Endodermal cell (in vitro differentiated cells): ENCODE measurements around the gene FLCN. TPM values are rescaled to one million over a fixed set of nuclear protein-coding genes. Genes with fewer than 3 reads are reported as not detected.

ENCODE experiments used
- DNase-seq: peaks from one replicate; pipeline ENCODE4 v3.0.0-alpha.2; 2017
- H3K27ac ChIP-seq: 2 replicates; pipeline ENCODE4 v1.5.1; 2013; ENCODE audit warnings: mild to moderate bottlenecking, low read depth, low read length, moderate library complexity
- H3K27me3 ChIP-seq: 2 replicates; pipeline ENCODE4 v1.6.1; 2013; ENCODE audit warnings: mild to moderate bottlenecking, low read length, moderate library complexity; ENCODE audit not compliant: insufficient read depth, control insufficient read depth, poor library complexity, severe bottlenecking
- H3K36me3 ChIP-seq: 2 replicates; pipeline ENCODE4 v1.7.0; 2013; ENCODE audit warnings: mild to moderate bottlenecking, low read length, moderate library complexity; ENCODE audit not compliant: control insufficient read depth, insufficient read depth
- H3K4me1 ChIP-seq: one replicate; pipeline ENCODE4 v1.7.0; 2013; ENCODE audit warnings: low read length; ENCODE audit not compliant: control insufficient read depth, insufficient read depth
- H3K4me3 ChIP-seq: 2 replicates; pipeline ENCODE4 v1.5.1; 2013; ENCODE audit warnings: mild to moderate bottlenecking, low read length, moderate library complexity
- H3K9ac ChIP-seq: 2 replicates; pipeline ENCODE4 v1.6.1; 2013; ENCODE audit warnings: mild to moderate bottlenecking, low read length, moderate library complexity; ENCODE audit not compliant: poor library complexity, severe bottlenecking; ENCODE audit errors: extremely low read depth
- H3K9me3 ChIP-seq: 2 replicates; pipeline ENCODE4 v1.6.1; 2013; ENCODE audit warnings: mild to moderate bottlenecking, low read length, moderate library complexity; ENCODE audit not compliant: control insufficient read depth
- H3K27ac Mint-ChIP-seq: 2 replicates; pipeline ENCODE4 v1.8.0; 2020; ENCODE audit warnings: mixed read lengths
- H3K27me3 Mint-ChIP-seq: 2 replicates; pipeline ENCODE4 v1.8.0; 2021; ENCODE audit warnings: mild to moderate bottlenecking, mixed read lengths; ENCODE audit not compliant: insufficient read depth
- H3K36me3 Mint-ChIP-seq: 2 replicates; pipeline ENCODE4 v1.8.0; 2020; ENCODE audit warnings: low read depth, mixed read lengths
- H3K4me1 Mint-ChIP-seq: 2 replicates; pipeline ENCODE4 v1.8.0; 2020; ENCODE audit warnings: mixed read lengths
- H3K4me3 Mint-ChIP-seq: 2 replicates; pipeline ENCODE4 v1.8.0; 2020; ENCODE audit warnings: mild to moderate bottlenecking, moderate library complexity, mixed read lengths
- H3K9me3 Mint-ChIP-seq: 2 replicates; pipeline ENCODE4 v1.8.0; 2020; ENCODE audit warnings: mild to moderate bottlenecking, mixed read lengths
- WGBS, 2 experiments: methylation state at CpG; one replicate each; pipeline versions ENCODE4 v1.1.5 to v1.1.7; 2013; ENCODE audit warnings: missing lambda C conversion rate in 2 of 2, mixed read lengths in 1 of 2; ENCODE audit not compliant: insufficient coverage in 1 of 2, insufficient read length in 1 of 2; 5-methylcytosine and 5-hydroxymethylcytosine counted together
- total RNA-seq, 2 donors: library from RNA; stranded (reverse); fragmentation: NEBNext Ultra II Directional in 1 of 2; extraction: Animal tissue kit (Norgen Biotek cat#: 25700) in 1 of 2; gene quantifications; 2 replicates in 1 of 2; 3 replicates in 1 of 2; pipeline ENCODE4 v1.2.1, GENCODE V29; 2021
- TF ChIP-seq, protein P1 (sequence below): fragments of 200-600 bp; sonication (generic); conservative IDR thresholded peaks from 2 replicates; pipeline ENCODE4 v1.5.0; 2021; ENCODE audit warnings: antibody characterized with exemption, mild to moderate bottlenecking

Gene FLCN
- total RNA-seq, 2 donors from 2014 or later = 41.8 to 47.2 TPM

DNA sequence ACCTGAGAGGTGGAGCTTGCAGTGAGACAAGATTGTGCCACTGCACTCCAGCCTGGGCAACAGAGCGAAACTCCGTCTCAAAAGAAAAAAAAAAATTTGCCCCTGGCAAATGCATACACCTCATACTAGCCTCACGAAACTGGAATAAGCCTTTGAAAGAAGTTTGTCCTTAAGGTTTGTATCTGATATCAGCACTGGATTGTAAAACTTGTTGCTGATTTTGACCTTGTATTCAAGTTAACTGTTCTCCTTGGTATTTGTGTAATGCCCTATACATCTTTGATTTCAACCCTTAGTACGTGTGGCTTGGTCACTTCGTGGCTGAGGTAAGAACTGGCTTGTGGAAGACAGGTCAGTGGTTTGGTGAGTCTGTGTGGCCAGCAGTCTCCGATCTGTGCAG lies 6.2 kb upstream of the FLCN start:
- no peaks in the 10 kb centered on the region for H3K9me3 ChIP-seq
- H3K9me3 Mint-ChIP-seq = no peaks in the 10 kb centered on the region
- WGBS, 2 experiments = 85 to 91% methylated on average over 3 to 6 of the region's 6 CpGs
- H3K4me1 Mint-ChIP-seq = peaks cover 3% of the 10 kb centered on the region
- no peak overlapping the region for H3K4me3 Mint-ChIP-seq
- peaks cover 29% of the 10 kb centered on the region for H3K36me3 Mint-ChIP-seq
- no peaks in the 10 kb centered on the region for H3K27me3 Mint-ChIP-seq
- H3K27me3 ChIP-seq = no peaks in the 10 kb centered on the region
- no peak overlapping the region for H3K4me3 ChIP-seq
- no peak overlapping the region for H3K27ac Mint-ChIP-seq
- no peak overlapping the region for H3K9ac ChIP-seq
- H3K4me1 ChIP-seq = no peaks in the 10 kb centered on the region
- DNase-seq = no peak
- H3K27ac ChIP-seq = no peak overlapping the region
- H3K36me3 ChIP-seq = peaks cover 25% of the 10 kb centered on the region
- TF ChIP-seq, protein P1, sequence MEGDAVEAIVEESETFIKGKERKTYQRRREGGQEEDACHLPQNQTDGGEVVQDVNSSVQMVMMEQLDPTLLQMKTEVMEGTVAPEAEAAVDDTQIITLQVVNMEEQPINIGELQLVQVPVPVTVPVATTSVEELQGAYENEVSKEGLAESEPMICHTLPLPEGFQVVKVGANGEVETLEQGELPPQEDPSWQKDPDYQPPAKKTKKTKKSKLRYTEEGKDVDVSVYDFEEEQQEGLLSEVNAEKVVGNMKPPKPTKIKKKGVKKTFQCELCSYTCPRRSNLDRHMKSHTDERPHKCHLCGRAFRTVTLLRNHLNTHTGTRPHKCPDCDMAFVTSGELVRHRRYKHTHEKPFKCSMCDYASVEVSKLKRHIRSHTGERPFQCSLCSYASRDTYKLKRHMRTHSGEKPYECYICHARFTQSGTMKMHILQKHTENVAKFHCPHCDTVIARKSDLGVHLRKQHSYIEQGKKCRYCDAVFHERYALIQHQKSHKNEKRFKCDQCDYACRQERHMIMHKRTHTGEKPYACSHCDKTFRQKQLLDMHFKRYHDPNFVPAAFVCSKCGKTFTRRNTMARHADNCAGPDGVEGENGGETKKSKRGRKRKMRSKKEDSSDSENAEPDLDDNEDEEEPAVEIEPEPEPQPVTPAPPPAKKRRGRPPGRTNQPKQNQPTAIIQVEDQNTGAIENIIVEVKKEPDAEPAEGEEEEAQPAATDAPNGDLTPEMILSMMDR = no peak

DNA sequence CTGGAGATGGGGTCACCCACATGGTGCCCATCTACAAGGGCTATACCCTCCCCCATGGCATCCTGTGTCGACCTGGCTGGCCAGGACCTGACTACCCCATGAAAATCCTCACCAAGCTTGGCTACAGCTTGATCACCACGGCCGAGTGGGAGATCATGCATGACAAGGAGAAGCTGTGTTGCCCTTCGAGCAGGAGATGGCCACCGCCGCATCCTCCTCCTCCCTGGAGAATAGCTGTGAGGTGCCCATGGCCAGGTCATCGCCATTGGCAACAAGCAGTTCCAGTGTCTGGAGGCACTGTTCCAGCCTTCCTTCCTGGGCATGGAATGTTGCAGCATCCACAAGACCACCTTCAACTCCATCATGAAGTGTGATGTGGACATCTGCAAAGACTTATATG lies 5.3 kb upstream of the FLCN start:
- no peaks in the 10 kb centered on the region for H3K27me3 Mint-ChIP-seq
- no peaks in the 10 kb centered on the region for H3K9me3 Mint-ChIP-seq
- no peak overlapping the region for H3K27ac ChIP-seq
- DNase-seq = no peak
- H3K9me3 ChIP-seq = no peaks in the 10 kb centered on the region
- no peak overlapping the region for H3K27ac Mint-ChIP-seq
- no peak overlapping the region for H3K9ac ChIP-seq
- peaks cover 3% of the 10 kb centered on the region for H3K4me1 Mint-ChIP-seq
- TF ChIP-seq, protein P1 = no peak
- no peak overlapping the region for H3K4me3 Mint-ChIP-seq
- no peaks in the 10 kb centered on the region for H3K27me3 ChIP-seq
- H3K4me3 ChIP-seq = no peak overlapping the region
- peaks cover 21% of the 10 kb centered on the region for H3K36me3 Mint-ChIP-seq
- no peaks in the 10 kb centered on the region for H3K4me1 ChIP-seq
- H3K36me3 ChIP-seq = peaks cover 18% of the 10 kb centered on the region
- WGBS, 2 experiments = 91 to 97% methylated on average over 6 to 7 of the region's 7 CpGs

DNA sequence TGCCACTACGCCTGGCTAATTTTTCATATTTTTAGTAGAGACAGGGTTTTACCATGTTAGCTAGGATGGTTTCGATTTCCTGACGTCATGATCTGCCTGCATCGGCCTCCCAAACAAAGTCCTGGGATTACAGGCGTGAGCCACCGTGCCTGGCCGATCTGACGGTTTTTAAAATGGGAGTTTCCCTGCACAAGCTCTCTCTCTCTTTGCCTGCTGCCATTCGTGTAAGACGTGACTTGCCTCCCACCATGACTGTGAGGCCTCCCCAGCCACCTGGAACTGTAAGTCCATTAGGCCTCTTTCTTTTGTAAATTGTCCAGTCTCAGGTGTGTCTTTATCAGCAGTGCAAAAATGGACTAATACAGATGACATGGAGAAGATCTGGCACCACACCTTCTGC lies 4.7 kb upstream of the FLCN start:
- no peak overlapping the region for H3K4me3 ChIP-seq
- peaks cover 12% of the 10 kb centered on the region for H3K36me3 ChIP-seq
- Mint-ChIP-seq H3K27ac (no peak overlapping the region), H3K4me1 (peaks cover 3% of the 10 kb centered on the region), H3K4me3 (no peak overlapping the region), H3K36me3 (peaks cover 15% of the 10 kb centered on the region), H3K27me3 (no peaks in the 10 kb centered on the region), H3K9me3 (no peaks in the 10 kb centered on the region)
- H3K27me3 ChIP-seq = no peaks in the 10 kb centered on the region
- H3K9me3 ChIP-seq = no peaks in the 10 kb centered on the region
- WGBS, 2 experiments = 80 to 90% methylated on average over 10 of the region's 10 CpGs
- H3K4me1 ChIP-seq = no peaks in the 10 kb centered on the region
- TF ChIP-seq, protein P1 = no peak
- no peak overlapping the region for H3K9ac ChIP-seq
- H3K27ac ChIP-seq = no peak overlapping the region
- no peak for DNase-seq
